Vagina (tissue), 2 donors: ENCODE measurements around the gene PRIM2.
A peak's percentile ranks its signal among the peaks of the same experiment; 100 is the strongest.

Experiments
- POLR2A ChIP-seq, 2 donors: fragments of 450-650 bp; IDR thresholded peaks; one replicate each; pipeline ENCODE4 v1.6.1; 2017; ENCODE audit warnings: antibody characterized with exemption in 2 of 2, mild to moderate bottlenecking in 2 of 2, moderate library complexity in 2 of 2
- POLR2AphosphoS5 ChIP-seq, 2 donors: sonication (generic); formaldehyde crosslinking; IDR thresholded peaks; one replicate each; pipeline ENCODE4 v1.9.0; 2017; ENCODE audit warnings: antibody characterized with exemption in 2 of 2, mild to moderate bottlenecking in 2 of 2, low read depth in 1 of 2; ENCODE audit not compliant: insufficient read depth in 1 of 2
- TF ChIP-seq, protein P1 (sequence below), 3 experiments: fragments of 450-650 bp in 2 of 3; fragments of 200-600 bp in 1 of 3; sonication (generic) in 1 of 3; IDR thresholded peaks; one replicate each; pipeline ENCODE4 v1.5.1; 2017 to 2019; ENCODE audit warnings: antibody characterized with exemption in 3 of 3, mild to moderate bottlenecking in 2 of 3, moderate library complexity in 2 of 3

DNA sequence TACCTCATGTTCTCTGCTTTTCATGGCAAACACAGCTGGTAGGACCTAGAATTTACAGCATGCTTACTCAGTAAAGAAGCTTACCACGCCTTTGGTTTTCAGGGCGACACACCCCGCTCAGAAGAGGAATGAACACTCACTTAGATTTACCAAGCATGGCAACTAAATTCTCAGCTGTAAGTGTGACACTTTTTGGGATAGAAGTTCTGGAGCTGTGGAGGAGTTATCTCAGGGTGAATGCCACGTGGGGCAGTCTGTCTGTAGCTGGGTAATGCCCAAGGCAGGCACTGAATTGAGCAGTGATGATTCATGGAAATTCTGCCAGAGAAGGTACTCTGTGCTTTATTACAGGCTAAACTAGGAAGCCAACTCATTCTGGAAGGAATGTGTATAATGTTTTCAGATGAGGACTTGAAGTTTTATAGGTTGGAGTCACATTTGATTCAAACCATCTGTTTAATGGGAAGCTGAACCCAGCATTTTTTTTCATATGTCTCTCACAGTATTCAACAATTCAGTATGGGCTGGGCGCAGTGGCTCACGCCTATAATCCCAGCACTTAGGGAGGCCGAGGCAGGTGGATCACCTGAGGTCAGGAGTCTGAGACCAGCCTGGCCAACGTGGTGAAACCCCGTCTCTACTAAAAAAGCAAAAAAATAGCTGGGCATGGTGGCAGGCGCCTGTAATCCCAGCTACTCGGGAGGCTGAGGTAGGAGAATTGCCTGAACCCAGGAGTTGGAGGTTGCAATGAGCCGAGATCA lies 3.5 kb upstream of the PRIM2 start:
- TF ChIP-seq, protein P1, sequence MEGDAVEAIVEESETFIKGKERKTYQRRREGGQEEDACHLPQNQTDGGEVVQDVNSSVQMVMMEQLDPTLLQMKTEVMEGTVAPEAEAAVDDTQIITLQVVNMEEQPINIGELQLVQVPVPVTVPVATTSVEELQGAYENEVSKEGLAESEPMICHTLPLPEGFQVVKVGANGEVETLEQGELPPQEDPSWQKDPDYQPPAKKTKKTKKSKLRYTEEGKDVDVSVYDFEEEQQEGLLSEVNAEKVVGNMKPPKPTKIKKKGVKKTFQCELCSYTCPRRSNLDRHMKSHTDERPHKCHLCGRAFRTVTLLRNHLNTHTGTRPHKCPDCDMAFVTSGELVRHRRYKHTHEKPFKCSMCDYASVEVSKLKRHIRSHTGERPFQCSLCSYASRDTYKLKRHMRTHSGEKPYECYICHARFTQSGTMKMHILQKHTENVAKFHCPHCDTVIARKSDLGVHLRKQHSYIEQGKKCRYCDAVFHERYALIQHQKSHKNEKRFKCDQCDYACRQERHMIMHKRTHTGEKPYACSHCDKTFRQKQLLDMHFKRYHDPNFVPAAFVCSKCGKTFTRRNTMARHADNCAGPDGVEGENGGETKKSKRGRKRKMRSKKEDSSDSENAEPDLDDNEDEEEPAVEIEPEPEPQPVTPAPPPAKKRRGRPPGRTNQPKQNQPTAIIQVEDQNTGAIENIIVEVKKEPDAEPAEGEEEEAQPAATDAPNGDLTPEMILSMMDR (IDR thresholded peaks at IDR 0.05): no peak
- no peak for TF ChIP-seq POLR2A (IDR thresholded peaks at IDR 0.05)
- TF ChIP-seq POLR2AphosphoS5 (IDR thresholded peaks at IDR 0.05; ENCODE audit: insufficient read depth in 1 of 2, low read depth in 1 of 2): peak; percentile 59 to 84
